ENCODE results near the gene CSNK1G2. TPM values are rescaled to one million over a fixed set of nuclear protein-coding genes. Genes with fewer than 3 reads are reported as not detected.

Gene CSNK1G2
- total RNA-seq, 2 experiments from 2014 or later: 114 to 129 TPM

GRCh38 chr19:2021453-2022140, 80.6 kb downstream of the CSNK1G2 start:
- Mint-ChIP-seq H3K9me3 (ENCODE audit: low read depth) (peaks cover 1% of the 10 kb centered on the region), H3K4me1 (peaks cover 4% of the 10 kb centered on the region), H3K27me3 (no peaks in the 10 kb centered on the region), H3K36me3 (peaks cover 5% of the 10 kb centered on the region), H3K27ac (no peak overlapping the region), H3K4me3 (no peak overlapping the region)
- CTCF ChIA-PET: interaction anchor here (0.6 to 1.3 kb wide), 2 partner anchors 22 to 34 kb away, joined by 3 to 4 read pairs; no protein-coding TSS in a partner anchor
- ATAC-seq: no peak
- DNase-seq: no peak

- H3K27ac Mint-ChIP-seq: peak overlapping the region; percentile 9
- no peak overlapping the region for H3K4me3 Mint-ChIP-seq
- H3K9me3 Mint-ChIP-seq (ENCODE audit: low read depth): peaks cover 1% of the 10 kb centered on the region
- no peaks in the 10 kb centered on the region for H3K27me3 Mint-ChIP-seq
- no peak for ATAC-seq
- no peak for DNase-seq
- CTCF ChIA-PET: interaction anchor here (0.8 kb wide), 1 partner anchor 93 kb away, joined by 3 read pairs; no protein-coding TSS in a partner anchor
- peaks cover 5% of the 10 kb centered on the region for H3K36me3 Mint-ChIP-seq
- peaks cover 4% of the 10 kb centered on the region for H3K4me1 Mint-ChIP-seq
These were observed 81.3 kb downstream of the CSNK1G2 start for GRCh38 chr19:2022289-2022688.

- H3K27me3 Mint-ChIP-seq: no peaks in the 10 kb centered on the region
- H3K4me3 Mint-ChIP-seq: no peak overlapping the region
- peaks cover 5% of the 10 kb centered on the region for H3K4me1 Mint-ChIP-seq
- CTCF ChIA-PET: no interaction called here
- no peak for ATAC-seq
- H3K36me3 Mint-ChIP-seq: peaks cover 5% of the 10 kb centered on the region
- H3K9me3 Mint-ChIP-seq (ENCODE audit: low read depth): peaks cover 1% of the 10 kb centered on the region
- DNase-seq: no peak
- no peak overlapping the region for H3K27ac Mint-ChIP-seq
These were observed 85.8 kb downstream of the CSNK1G2 start for GRCh38 chr19:2026770-2027169.

- CTCF ChIA-PET: interaction anchor here (1.3 kb wide), 1 partner anchor 36 kb away, joined by 5 read pairs; no protein-coding TSS in a partner anchor
- ATAC-seq: no peak
These were observed 86.4 kb downstream of the CSNK1G2 start for GRCh38 chr19:2027361-2027760.

More at GRCh38 chr19:2027361-2027760, 86.4 kb downstream of the CSNK1G2 start:
- no peak overlapping the region for H3K27ac Mint-ChIP-seq
- DNase-seq: no peak
- no peaks in the 10 kb centered on the region for H3K27me3 Mint-ChIP-seq
- peaks cover 5% of the 10 kb centered on the region for H3K36me3 Mint-ChIP-seq
- no peak overlapping the region for H3K4me3 Mint-ChIP-seq
- H3K9me3 Mint-ChIP-seq (ENCODE audit: low read depth): peaks cover 1% of the 10 kb centered on the region
- peaks cover 11% of the 10 kb centered on the region for H3K4me1 Mint-ChIP-seq

Other genes starting within 250 kb of the CSNK1G2 start
- not detected for gene ONECUT3, start 187.7 kb upstream of the CSNK1G2 start, total RNA-seq
- 10 to 100 TPM in 1 of 2 experiments, 1 to 10 TPM in 1; 7.3 to 21.8 TPM for gene ATP8B3, start 128.9 kb upstream of the CSNK1G2 start, total RNA-seq
- 10 to 100 TPM; 58.4 to 68.4 TPM for gene REXO1, start 92.7 kb upstream of the CSNK1G2 start, total RNA-seq
- gene KLF16, start 77.6 kb upstream of the CSNK1G2 start, total RNA-seq: 10 to 100 TPM; 22.6 to 28.1 TPM
- gene ABHD17A, start 55.7 kb upstream of the CSNK1G2 start, total RNA-seq: 100 to 1,000 TPM; 156 to 189 TPM
- 10 to 100 TPM in 1 of 2 experiments, 1 to 10 TPM in 1; 9.3 to 11.4 TPM for gene ADAT3, start 35.8 kb upstream of the CSNK1G2 start, total RNA-seq
- 10 to 100 TPM; 32.9 to 34.8 TPM for gene SCAMP4, start 35.8 kb upstream of the CSNK1G2 start, total RNA-seq
- gene BTBD2, start 74.5 kb downstream of the CSNK1G2 start, total RNA-seq: 10 to 100 TPM; 37.4 to 52.7 TPM
- gene MKNK2, start 110.1 kb downstream of the CSNK1G2 start, total RNA-seq: 100 to 1,000 TPM; 196 to 201 TPM
- gene MOB3A, start 155.2 kb downstream of the CSNK1G2 start, total RNA-seq: 100 to 1,000 TPM; 200 to 202 TPM
- gene IZUMO4, start 155.7 kb downstream of the CSNK1G2 start, total RNA-seq: 10 to 100 TPM in 1 of 2 experiments, 1 to 10 TPM in 1; 7.2 to 10.1 TPM
- gene AP3D1, start 210.4 kb downstream of the CSNK1G2 start, total RNA-seq: 100 to 1,000 TPM; 110 to 127 TPM
- gene DOT1L, start 222.8 kb downstream of the CSNK1G2 start, total RNA-seq: 100 to 1,000 TPM in 1 of 2 experiments, 10 to 100 TPM in 1; 99.9 to 105 TPM